ENCODE measurements around the gene ANTXRL.
"Not testable (repeated sequence)": the region's sequence is repeated elsewhere in the genome, so short reads cannot be mapped to it uniquely, and the experiment has no call there.

GRCh38 chr10:46374410-46374809 is 87.6 kb downstream of the ANTXRL start:
- TF ChIP-seq, protein P1, sequence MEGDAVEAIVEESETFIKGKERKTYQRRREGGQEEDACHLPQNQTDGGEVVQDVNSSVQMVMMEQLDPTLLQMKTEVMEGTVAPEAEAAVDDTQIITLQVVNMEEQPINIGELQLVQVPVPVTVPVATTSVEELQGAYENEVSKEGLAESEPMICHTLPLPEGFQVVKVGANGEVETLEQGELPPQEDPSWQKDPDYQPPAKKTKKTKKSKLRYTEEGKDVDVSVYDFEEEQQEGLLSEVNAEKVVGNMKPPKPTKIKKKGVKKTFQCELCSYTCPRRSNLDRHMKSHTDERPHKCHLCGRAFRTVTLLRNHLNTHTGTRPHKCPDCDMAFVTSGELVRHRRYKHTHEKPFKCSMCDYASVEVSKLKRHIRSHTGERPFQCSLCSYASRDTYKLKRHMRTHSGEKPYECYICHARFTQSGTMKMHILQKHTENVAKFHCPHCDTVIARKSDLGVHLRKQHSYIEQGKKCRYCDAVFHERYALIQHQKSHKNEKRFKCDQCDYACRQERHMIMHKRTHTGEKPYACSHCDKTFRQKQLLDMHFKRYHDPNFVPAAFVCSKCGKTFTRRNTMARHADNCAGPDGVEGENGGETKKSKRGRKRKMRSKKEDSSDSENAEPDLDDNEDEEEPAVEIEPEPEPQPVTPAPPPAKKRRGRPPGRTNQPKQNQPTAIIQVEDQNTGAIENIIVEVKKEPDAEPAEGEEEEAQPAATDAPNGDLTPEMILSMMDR (IDR thresholded peaks at IDR 0.05) = not testable (repeated sequence)
- not testable (repeated sequence) for TF ChIP-seq POLR2A (IDR thresholded peaks at IDR 0.05)

All from lower leg skin (tissue), 3 donors.